GM19463 (cell line): ENCODE data around the gene GUCA2B.

Experiments used
- ATAC-seq: cut with Tn5 transposase; IDR thresholded peaks from one replicate; pipeline ENCODE4 v1.9.1; 2021; ENCODE audit warnings: mild to moderate bottlenecking, moderate library complexity; ENCODE audit not compliant: unreplicated experiment

The GUCA2B gene

DNA sequence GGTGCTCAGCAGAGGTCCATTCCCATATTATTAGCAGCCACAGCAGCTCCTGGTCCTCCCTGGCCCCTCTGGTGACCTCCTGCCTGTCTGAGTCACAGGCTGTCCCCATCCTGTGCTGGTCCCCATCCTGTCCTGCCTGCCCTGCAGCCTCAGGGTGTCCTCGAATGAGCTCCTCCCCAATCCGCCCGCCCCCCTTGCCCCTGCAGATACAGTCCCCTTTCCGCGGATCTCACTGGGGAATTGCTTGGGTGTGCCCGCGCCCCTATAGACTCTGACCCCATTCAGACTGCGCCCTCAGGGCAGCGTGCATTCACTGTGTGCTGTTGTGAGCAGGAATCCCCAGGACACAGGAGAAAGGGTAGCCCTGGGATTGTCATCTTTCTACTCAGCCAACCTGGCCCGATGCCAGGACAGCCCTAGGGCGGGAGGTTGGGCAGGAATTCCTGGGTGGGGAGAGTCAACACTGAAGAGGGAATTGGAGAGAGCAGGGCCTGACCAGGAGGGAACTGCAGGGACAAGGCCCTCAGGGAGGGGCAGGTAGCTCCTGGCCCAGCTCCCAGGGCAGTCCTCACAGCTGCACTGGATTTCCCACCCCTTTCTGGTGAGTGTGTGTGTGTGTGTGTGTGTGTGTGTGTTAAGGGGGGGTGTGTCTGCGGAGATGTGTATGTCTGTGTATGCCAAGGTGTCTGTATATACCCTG, 12.5 kb downstream of the GUCA2B start:
- no peak for ATAC-seq

DNA sequence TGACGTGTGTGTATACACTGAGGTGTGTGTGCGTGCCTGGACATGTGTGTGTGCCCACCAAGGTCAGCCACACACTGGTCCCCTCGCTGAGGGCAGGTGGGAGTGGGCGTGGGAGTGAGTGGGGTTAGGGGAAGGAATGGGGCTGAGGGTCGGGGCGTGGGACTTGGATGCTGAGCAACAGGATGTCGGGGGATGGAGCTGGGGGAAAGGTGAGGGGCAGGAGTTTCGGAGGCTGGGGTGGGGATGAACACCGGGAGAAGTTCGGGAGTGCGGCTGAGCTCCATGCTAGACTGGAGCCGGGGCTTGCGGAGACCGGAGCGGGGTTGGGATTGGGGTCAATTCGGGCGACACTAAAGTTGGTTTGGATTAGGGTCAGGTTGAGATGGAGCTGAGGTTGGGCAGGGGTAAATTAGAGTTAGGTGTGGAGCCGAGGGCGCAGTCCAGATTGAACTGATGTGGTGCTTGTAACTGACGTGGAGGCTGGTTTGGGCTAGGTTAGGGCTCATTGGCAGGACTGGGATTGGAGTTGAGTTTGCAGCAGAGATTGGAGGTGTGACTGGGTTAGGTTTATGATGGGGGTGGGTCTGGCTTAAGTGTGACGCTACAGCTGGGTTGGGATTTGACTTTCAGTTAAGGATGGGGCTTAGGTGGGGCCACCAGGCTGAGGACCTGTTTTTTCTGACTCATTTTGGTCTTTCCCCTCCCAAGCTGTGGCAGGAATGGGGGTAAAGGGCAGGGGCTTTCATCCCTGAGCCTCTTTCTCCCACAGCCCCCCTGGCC, 14.6 kb downstream of the GUCA2B start:
- ATAC-seq: no peak

DNA sequence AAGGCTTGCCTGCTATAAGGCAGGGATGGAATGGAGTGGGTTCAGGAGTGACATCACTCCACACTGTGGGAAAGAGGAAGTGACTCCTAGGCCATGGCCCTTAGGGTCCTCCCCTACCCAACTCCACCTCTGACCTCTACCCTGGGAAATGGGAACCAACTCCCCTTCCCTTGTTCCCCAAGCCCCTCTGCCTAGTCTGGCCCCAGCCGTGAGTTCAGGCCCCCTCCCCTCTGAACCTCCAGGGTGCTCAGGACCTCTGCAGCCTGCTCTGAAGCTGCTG, 15.1 kb downstream of the GUCA2B start:
- no peak for ATAC-seq

DNA sequence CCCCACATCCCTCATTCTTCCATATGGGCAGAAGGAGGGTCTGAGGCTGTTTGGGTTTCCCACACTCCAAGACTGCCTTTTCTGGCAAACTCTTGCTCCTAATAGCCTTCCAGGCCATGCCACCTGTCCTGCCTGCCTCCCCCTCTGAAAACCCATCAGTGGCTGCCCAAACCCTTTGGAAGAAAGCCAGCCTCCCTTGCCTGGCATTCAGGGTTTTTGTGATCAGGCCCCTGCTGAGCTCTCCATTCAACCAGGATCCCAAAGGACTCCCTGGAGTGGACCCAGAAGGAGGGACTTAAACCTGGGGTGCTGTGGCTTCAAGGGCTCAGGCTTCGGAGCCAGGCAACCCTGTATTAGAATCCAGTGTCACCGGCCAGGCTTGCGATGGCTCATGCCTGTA, 15.6 kb downstream of the GUCA2B start:
- no peak for ATAC-seq

DNA sequence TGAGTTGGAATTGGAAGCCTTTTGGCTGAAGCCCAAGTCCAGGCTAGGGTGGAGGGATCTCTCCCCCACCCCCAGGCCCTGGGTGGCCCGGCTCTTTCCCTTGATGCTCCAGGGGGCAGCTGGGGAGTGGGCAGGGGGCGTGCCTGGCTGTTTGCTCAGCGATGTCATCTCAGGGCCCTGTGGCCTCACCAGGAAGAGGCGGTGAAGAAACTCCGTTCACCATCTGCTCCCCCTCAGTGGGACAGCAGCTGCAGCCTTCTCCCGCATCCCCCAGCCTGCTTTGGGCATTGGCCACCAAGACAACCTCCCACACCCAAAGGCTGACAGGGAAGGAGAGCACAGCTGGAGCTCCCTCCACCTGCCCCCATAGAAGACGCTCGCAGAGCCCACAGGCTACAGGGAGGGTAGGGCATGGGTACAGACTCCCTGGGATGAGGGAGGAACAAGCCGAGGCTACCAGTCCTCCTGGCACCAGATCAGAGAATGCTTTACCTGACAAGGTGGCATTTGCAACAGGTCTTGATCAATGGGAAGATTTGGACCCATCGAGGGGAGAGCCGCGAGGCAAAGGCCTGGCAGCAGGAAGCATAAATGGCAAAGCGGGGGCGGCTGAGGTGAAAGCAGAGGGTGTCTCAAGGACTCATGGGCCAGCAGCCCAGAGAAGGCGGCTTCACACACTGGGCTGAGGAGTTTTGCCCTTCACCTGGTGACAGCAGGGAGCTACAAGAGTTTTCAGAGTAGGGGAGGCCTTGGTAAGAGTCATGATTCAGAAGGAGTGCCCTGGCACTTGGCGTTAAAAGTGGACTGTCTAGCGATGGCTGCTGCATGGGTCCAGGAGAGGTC, 17.8 kb downstream of the GUCA2B start:
- ATAC-seq: no peak

DNA sequence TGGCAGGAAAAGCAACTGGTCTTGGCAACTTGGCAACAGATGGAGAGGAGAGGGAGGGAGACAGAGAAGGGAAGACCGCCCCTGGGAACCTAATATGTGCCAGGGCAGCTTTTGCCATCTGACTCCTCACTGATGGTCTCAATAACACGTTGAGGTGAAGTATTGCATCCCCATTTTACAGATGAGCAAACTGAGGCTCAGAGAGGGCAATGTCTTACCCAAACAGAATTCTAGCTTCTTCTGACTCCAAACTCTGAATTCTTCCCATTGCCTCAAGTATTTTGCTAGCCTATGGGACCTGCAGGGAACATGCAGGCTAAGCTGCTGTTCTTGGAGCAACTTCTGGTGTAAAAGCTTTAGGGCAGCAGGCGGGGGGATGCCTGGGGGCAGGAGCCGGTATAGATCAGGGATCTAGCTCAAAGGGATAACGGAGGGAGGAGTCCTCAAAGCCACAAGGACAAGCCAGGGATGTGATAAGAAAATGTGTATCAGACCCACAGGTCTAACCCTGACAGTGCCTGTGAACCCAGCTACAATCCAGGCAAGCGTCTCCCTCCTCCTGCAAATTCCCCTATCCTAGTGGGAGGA, 18.6 kb downstream of the GUCA2B start:
- no peak for ATAC-seq

DNA sequence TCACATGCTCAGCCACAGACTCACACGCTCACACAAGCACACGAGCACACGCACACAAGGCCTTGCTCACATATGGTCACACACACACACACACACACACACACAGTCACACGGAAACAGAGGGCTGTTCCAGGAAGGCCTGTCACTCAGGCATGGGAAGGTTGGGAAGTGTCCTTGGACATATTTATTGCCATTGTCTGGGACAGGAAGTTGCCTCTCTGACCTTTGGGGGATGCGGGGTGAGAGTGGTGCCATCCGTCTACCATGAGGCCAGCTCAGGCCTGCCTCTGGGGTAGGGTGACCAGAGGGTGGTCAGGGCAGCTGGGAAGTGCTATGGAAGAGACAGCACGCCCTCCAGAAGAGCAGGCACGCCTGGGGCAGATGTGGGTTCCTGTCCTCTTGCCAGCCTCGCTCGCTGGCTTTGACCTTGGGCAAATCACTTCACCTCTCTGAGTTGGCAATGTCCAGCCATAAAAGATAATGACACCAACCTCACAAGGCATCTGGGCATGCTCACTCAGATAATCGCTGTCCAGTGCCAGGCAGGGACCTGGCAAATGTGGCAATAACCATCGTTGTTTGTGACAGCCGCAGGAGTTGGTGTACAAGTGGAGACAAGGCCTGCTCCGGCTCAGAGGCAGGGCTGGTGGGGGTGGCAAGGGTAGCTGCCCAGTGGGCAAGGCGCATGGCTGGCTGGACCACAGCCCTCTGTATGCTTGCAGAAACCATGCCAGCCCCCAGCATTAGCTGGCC, 19.3 kb downstream of the GUCA2B start:
- ATAC-seq: no peak

DNA sequence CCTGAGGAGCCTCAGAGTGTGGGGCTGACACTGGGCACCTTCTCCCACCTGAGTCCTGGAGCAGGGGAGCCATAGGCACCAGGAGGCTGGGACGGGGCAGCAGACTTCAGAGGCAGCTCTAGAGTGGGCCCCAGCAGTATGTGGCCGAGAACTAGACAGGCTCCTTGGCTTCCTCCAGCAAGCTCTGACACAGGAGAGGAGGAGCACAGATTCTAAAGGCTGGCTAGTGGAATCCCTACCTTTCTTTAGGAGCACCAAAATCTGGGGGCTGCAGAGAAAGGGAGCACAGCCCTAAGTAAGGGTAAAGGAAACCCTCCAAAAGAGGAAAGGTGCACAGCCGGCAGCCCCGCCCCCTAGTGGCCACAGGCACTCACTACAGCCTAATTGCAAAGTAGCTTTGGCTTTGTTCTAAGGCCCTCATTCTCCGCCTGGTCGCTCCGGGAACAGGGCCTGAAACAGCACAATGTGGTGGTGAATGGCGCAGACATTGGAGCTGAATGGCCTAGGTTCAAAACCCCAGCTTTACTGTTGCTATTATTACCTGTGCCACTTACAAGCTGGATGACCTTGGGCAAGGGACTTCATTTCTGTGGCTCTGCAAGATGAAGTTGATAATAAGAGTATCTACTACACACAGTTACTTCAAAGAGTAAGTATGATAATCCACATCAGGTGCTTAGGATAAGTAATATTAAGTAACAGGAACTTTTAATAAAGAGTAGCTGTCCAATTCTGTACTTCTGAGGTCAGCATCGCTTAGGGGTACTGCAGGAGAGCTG, 20.1 kb downstream of the GUCA2B start:
- no peak for ATAC-seq

DNA sequence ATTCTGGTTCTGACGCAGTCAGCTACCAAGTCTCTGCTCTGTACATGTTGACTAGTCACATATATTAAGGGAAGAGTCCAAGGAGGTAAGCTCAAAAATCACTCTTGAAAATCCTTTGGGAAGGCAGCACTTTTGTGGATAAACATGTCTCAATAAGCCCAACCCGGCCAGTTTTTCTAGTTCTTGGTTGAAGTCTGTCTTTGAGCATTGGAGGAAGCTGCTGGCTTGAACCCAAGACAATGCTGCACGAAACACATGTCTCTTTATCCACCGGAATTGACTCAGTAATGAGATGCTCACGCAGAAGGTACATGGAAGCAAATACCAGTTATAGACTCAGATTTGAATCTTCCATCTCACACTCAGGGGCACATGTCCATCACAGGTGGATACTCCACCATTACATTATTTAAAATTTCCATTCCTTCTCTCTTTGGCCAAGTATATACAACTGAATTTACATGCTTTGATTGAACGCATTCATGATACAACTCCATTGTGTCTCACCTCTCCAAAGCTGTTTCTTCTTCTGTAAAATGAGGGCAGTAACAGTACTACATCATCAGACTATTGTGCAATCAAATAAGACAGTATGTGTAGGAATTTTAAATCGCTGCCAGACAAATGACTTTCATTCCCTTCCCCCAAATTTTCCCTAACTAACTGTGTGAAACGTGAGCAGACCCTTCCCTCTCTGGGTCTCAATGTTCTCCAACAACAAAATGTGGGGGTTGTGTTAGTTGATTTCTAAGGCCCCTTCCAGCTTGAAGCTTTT, 20.9 kb downstream of the GUCA2B start:
- ATAC-seq: no peak

DNA sequence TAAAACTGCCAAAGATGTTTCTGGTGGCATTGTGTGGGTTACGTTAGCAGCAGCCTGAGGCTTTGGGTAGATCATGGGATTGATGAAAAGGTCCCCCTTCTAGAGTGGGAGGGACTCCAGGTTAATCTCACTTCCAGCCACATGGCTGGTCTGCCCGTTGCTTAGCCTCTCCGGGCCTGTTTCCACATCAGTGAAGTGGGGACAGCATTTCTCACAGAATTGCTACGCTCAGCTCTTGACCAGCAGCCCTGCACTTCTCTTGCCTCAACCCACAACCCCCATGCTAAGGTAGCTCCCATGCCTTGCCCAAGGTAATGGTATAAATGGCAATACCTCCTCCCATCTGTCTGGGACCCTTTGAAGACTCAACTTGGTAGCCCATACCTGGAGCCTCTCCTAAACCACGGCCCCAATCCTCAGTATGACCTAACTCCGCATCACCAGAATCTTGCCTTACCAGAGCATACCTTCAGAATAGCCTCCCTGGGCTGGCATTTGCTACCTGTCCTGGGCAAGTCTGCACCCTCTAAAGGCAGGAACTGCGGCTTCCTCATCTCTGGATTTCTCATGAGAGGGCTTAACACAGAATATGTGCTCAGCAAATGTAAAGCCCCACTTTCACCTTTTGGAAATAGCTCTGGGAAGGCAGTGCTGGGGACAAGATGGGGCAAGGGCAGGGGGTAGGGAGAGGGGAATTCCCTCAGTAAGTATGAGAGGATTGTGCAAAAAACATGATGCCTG, 22.3 kb downstream of the GUCA2B start:
- ATAC-seq: no peak

DNA sequence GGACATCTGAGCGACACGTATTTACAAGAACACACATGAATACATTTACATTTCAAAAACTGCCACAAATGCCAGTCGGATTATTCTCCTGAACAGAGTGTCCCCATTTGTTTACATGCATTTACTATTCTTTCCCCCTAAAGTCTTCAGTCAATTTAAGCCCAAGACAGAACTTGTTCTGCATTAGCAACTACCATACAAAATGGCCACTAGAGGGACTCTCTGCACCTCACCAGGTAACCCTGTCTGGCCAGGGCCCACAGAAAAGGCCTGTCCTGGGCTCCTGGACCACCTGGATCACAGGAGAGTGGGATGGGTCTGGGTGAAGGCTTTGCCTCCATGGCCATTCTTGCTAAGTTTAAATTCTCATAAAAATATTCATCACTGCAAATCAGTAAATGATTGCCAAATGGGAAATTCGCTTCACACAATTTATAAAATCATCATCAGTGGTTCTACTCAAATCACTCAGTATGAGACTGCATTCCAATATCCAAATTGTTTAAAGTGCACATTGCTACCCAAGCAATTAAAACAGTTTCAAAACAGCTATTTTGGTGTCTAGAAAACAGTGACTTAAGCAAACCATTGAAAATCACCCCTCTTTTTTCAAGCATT, 23.8 kb downstream of the GUCA2B start:
- ATAC-seq: no peak

DNA sequence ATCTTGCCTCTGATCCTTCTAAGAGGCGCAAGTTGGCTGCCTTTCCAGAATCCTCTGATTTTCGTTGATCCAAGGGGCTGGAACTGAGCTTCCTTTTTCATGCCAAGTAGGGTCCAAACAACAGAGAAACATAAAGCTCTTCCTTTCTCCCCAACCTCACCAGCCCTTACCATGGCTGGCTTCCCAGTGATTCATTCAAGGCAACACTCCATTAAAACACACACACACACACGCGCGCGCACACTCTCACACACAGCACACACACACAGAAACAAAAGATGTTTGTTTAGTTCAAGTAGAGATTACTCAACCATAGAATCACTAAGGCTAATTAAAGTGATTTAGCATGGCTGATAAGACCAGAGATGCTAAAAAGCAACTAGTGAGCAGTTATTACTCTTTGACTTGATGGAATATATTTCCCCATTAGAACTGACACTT, 24.4 kb downstream of the GUCA2B start:
- no peak for ATAC-seq

DNA sequence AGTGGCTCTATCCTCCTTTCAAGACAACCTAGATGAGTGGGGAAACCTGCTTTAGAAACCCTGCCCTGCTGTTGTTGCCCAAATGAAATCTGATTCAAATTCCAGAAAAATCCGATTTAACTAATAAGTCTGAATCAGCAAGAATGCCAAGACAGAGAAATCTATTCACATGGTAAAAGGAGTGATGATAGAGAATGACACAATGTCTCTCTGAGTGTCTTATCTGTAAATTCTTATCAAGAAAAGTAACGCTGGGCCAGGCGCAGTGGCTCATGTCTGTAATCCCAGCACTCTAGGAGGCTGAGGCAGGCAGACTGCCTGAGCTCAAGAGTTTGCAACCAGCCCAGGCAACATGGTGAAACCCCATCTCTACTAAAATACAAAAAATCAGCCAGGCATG, 25.0 kb downstream of the GUCA2B start:
- ATAC-seq: no peak

DNA sequence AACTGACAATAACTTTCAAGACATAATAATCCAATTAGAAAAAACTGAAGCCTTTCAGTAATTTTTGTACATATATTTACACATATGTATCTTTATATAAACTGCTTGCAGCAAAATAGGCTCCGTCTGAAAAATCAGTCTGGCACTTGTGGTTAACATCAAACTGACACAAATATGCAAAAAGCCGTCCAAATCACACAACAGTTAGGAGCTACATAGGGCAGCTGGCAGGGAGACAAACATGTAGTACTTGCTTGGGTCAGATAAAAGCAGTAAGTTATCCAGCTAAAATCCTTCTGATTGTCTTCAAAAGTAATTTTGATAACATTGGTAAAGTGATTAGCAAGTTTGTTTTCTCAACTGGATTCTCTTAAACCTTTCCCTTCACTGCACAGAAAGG, 26.1 kb downstream of the GUCA2B start:
- no peak for ATAC-seq

DNA sequence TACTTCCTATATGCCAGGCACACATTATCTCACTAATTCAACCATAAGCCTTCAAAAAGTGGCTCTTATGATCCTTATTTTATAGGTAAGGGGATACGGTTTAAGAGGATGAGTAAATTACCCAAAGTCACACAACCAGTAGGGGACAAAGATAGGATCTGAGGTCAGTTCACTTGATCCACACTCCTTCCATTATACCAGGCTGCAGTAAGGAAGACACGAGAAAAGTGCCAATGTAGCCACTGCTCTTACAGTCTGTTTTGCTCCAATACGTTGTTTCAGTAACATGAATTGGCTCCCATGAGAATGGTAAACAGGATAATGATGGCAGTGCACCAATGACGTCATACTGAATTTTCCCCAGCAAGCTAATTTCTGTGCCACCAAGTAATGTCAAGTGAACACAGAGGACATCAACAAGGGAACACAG, 26.7 kb downstream of the GUCA2B start:
- no peak for ATAC-seq

DNA sequence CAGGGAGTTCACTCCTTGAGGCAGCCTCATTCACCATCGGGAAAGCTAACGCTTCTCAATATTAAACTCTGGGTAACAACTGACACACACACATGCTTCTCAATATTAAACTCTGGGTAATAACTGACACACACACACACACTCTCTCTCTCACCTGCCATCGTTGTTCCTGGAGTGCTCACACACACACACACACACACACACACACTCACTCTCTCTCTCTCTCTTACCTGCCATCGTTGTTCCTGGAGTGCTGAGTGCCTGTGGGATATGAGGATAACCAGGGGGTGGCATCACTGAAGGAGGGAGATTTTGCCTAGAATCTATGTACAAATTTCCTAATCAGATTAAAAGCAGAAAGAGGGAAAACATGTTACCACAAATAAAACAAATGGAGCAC, 28.5 kb downstream of the GUCA2B start:
- no peak for ATAC-seq

DNA sequence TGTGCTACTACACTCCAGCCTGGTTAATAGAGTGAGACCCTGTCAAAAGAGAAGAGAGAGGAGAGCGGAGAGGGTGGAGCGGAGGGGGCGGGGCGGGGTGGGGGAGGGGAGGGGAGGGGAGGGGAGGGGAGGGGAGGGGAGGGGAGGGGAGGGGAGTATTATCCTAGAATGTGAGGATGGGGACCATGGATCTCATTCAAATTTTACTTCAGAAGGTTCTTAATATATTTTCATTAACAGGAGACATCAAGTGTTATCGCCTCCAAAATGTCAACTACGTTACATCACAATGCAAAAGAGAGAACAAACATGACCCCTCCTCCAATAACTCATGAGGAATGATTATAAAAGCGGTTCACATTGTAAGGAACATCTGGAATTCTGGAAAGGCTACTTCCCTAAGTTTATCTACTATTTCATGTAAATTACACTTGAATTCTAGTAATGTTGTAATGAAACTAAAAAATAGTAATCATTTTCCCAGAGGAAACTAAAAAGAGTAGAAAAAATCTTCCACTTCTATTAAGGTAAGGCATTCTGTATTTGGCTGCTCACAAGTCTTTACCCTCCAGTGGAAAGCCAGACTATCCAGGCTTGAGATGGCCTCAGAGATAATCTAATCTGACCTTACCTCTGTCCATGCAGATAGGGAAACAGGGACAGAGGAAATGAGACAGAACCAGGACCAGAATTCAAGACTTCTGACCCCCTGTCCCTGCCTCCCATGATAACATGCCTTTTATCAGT, 30.2 kb downstream of the GUCA2B start:
- no peak for ATAC-seq

DNA sequence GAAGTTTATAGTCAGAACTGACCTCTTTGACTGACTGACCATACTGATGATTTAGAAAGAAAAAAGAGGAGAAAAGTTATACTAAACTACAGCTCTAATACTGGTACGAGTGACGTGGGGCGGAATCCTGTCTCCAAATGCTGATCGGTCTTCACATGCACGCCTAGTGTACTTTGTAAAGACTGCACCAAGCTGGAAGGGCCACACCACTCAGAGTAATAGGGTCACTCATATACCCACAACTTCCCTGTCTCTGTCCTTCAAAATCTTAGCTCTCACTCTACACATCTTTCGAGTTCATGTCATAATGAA, 30.7 kb downstream of the GUCA2B start:
- ATAC-seq: no peak
